Neural progenitor cell (in vitro differentiated cells): ENCODE results near the gene HOXA5. TPM values are rescaled to one million over a fixed set of nuclear protein-coding genes. Genes with fewer than 3 reads are reported as not detected.

ENCODE experiments used
- DNase-seq: peaks from one replicate; pipeline ENCODE4 v3.0.0-alpha.2; 2016; ENCODE audit warnings: low spot score
- H2AFZ ChIP-seq: fragments of 200-600 bp; sonication (generic); replicated peaks from 2 replicates; pipeline ENCODE4 v1.6.1; 2016; ENCODE audit warnings: antibody characterized with exemption
- H3F3A ChIP-seq: fragments of 200-600 bp; sonication (generic); 2 replicates; pipeline ENCODE4 v1.6.1; 2016; ENCODE audit warnings: antibody characterized with exemption, low read depth
- H3K27ac ChIP-seq: fragments of 200-600 bp; sonication (generic); 2 replicates; pipeline ENCODE4 v1.5.1; 2016; ENCODE audit warnings: mild to moderate bottlenecking
- H3K27me3 ChIP-seq: fragments of 200-600 bp; sonication (generic); 2 replicates; pipeline ENCODE4 v1.6.1; 2016; ENCODE audit warnings: mild to moderate bottlenecking, moderate library complexity
- H3K36me3 ChIP-seq: fragments of 200-600 bp; sonication (generic); 2 replicates; pipeline ENCODE4 v1.5.1; 2016
- H3K4me1 ChIP-seq: fragments of 200-600 bp; sonication (generic); 2 replicates; pipeline ENCODE4 v1.6.1; 2016; ENCODE audit warnings: mixed run types
- H3K4me2 ChIP-seq: fragments of 200-600 bp; sonication (generic); 2 replicates; pipeline ENCODE4 v1.6.1; 2016
- H3K4me3 ChIP-seq: fragments of 200-600 bp; sonication (generic); 2 replicates; pipeline ENCODE4 v1.5.1; 2016
- H3K79me2 ChIP-seq: fragments of 200-600 bp; sonication (generic); 2 replicates; pipeline ENCODE4 v1.6.1; 2016; ENCODE audit warnings: low read depth
- H3K9ac ChIP-seq: fragments of 200-600 bp; sonication (generic); 2 replicates; pipeline ENCODE4 v1.6.1; 2016
- H3K9me3 ChIP-seq: fragments of 200-600 bp; sonication (generic); 2 replicates; pipeline ENCODE4 v1.5.1; 2016; ENCODE audit warnings: low read depth
- H4K20me1 ChIP-seq: fragments of 200-600 bp; sonication (generic); 2 replicates; pipeline ENCODE4 v1.6.1; 2016; ENCODE audit warnings: low read depth
- H3K27ac Mint-ChIP-seq: 3 replicates; pipeline ENCODE4 v1.8.0; 2021; ENCODE audit warnings: mixed read lengths
- H3K27me3 Mint-ChIP-seq: 2 replicates; pipeline ENCODE4 v1.8.0; 2022; ENCODE audit warnings: low read depth, mild to moderate bottlenecking, inconsistent platforms, moderate library complexity, mixed read lengths; ENCODE audit not compliant: insufficient read depth
- H3K36me3 Mint-ChIP-seq: 3 replicates; pipeline ENCODE4 v1.8.0; 2021; ENCODE audit warnings: mixed read lengths
- H3K4me1 Mint-ChIP-seq: 3 replicates; pipeline ENCODE4 v1.8.0; 2021; ENCODE audit warnings: mixed read lengths
- H3K4me3 Mint-ChIP-seq: 3 replicates; pipeline ENCODE4 v1.8.0; 2021; ENCODE audit warnings: mild to moderate bottlenecking, moderate library complexity, mixed read lengths
- H3K9me3 Mint-ChIP-seq: 3 replicates; pipeline ENCODE4 v1.8.0; 2020; ENCODE audit warnings: mixed read lengths
- CTCF ChIP-seq: fragments of 200-600 bp; sonication (generic); IDR thresholded peaks from 2 replicates; pipeline ENCODE4 v1.5.1; 2017; ENCODE audit warnings: antibody characterized with exemption, mild to moderate bottlenecking
- EZH2 ChIP-seq: fragments of 200-600 bp; sonication (generic); IDR thresholded peaks from 2 replicates; pipeline ENCODE4 v1.6.1; 2017; ENCODE audit warnings: antibody characterized with exemption, mild to moderate bottlenecking, moderate library complexity
- EZH2phosphoT487 ChIP-seq: fragments of 200-600 bp; sonication (generic); IDR thresholded peaks from 2 replicates; pipeline ENCODE4 v1.6.1; 2017; ENCODE audit warnings: antibody characterized with exemption
- total RNA-seq: library from RNA; depleted of rRNA; stranded (reverse); fragments of >200 nt; gene quantifications from 2 replicates; pipeline ENCODE4 v1.2.3, GENCODE V29; 2015; ENCODE audit warnings: low replicate concordance

The HOXA5 gene
- total RNA-seq, 1 donor from 2014 or later, result not detected

DNA sequence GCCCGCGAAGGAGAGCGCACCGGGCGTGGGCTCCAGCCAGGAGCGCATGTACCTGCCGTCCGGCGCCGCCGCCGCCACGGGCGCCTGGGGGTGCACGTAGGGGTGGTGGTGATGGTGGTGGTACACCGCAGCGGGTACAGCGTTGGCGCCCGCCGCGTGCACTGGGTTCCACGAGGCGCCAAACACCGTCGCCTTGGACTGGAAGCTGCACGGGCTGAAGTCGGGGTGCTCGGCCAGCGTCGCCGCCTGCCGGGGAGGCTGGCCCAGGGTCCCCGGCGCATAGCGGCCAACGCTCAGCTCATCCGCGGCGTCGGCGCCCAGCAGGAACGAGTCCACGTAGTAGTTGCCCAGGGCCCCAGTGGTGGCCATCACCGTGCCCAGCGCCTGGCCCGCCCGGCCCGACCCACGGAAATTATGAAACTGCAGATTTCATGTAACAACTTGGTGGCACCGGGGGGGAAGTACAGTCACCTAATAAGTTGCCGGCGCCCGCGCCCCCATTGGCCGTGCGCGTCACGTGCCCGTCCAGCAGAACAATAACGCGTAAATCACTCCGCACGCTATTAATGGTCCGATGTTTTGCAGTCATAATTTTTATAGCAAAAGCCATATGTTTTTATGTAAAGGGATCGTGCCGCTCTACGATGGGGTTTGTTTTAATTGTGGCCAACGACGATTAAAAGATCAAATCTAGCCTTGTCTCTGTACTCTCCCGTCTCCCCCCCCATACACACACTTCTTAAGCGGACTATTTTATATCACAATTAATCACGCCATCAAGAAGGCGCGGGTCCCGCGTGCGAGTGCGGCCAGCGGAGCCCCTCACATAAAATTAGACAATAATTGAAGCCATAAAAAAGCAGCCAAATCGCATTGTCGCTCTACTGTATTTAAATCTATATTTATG is 21.9 kb upstream of the HOXA5 start, which contains the start of gene HOXA9:
TSS of gene HOXA9 (minus strand) at position 449 of the 907 bp plus-strand sequence. CDS start at position 369, 80 bp downstream.
- Histone ChIP-seq H3K9me3 (no peaks in the 10 kb centered on the region), H3F3A (no peaks in the 10 kb centered on the region), H3K27me3 (peaks cover 100% of the 10 kb centered on the region), H3K27ac (no peak within 1 kb of the TSS), H3K4me1 (no peaks in the 10 kb centered on the region), H2AFZ (peak within 1 kb of the TSS; percentile 8), H3K4me2 (peak within 1 kb of the TSS; percentile 16), H3K36me3 (no peaks in the 10 kb centered on the region), H3K4me3 (peak within 1 kb of the TSS; percentile 12), H3K79me2 (no peaks in the 10 kb centered on the region), H3K9ac (no peak within 1 kb of the TSS), H4K20me1 (peaks cover 69% of the 10 kb centered on the region)
- Mint-ChIP-seq H3K9me3 (peaks cover 3% of the 10 kb centered on the region), H3K36me3 (no peaks in the 10 kb centered on the region), H3K27me3 (peaks cover 85% of the 10 kb centered on the region), H3K4me1 (no peaks in the 10 kb centered on the region), H3K4me3 (no peak within 1 kb of the TSS), H3K27ac (no peak within 1 kb of the TSS)
- no peak for DNase-seq
- TF ChIP-seq CTCF (no peak), EZH2phosphoT487 (peak; percentile 96), EZH2 (peak; percentile 93)

DNA sequence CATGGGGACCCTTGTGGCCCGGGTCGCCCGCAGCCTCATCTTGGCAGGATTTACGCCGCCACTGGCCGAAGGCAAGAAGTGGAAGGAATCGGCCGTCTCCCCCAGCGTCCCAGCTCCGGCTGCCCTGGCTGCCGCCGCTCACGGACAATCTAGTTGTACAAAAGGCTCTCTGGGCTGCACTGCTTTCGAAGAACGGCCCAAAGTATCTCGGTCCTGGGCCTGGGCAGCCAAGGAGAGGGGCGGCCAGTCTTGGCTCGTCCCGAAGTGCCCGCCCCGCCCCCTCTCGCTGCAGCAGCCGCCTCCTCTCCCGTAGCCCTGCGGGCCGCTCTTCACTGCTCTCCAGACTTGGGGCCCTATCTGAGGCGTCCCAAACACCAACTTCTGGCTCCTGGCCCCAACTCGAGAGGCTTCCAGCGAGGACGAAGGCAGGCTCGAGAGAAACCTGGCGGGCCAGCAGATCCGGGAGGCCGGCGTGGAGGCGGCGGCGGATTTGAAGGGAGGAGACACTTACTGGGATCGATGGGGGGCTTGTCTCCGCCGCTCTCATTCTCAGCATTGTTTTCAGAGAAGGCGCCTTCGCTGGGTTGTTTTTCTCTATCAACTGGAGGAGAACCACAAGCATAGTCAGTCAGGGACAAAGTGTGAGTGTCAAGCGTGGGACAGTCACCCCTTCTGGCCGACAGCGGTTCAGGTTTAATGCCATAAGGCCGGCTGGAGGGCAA is 21.0 kb upstream of the HOXA5 start:
- Mint-ChIP-seq H3K4me1 (no peaks in the 10 kb centered on the region), H3K27me3 (peaks cover 87% of the 10 kb centered on the region), H3K36me3 (no peaks in the 10 kb centered on the region), H3K4me3 (no peak overlapping the region), H3K27ac (no peak overlapping the region), H3K9me3 (no peaks in the 10 kb centered on the region)
- TF ChIP-seq EZH2phosphoT487 (peak; percentile 94), EZH2 (peak; percentile 97), CTCF (peak; percentile 53)
- peak overlapping the region; percentile 8 for H2AFZ ChIP-seq
- H4K20me1 ChIP-seq, result peaks cover 60% of the 10 kb centered on the region
- H3K4me3 ChIP-seq, result peak overlapping the region; percentile 12
- DNase-seq, result peak; percentile 87
- no peak overlapping the region for H3K9ac ChIP-seq
- H3K9me3 ChIP-seq, result no peaks in the 10 kb centered on the region
- H3K79me2 ChIP-seq, result no peaks in the 10 kb centered on the region
- peaks cover 100% of the 10 kb centered on the region for H3K27me3 ChIP-seq
- H3F3A ChIP-seq, result no peaks in the 10 kb centered on the region
- H3K4me2 ChIP-seq, result peak overlapping the region; percentile 16
- H3K27ac ChIP-seq, result no peak overlapping the region
- no peaks in the 10 kb centered on the region for H3K4me1 ChIP-seq
- no peaks in the 10 kb centered on the region for H3K36me3 ChIP-seq

- Histone ChIP-seq H2AFZ (peak overlapping the region; percentile 8), H3K4me3 (no peak overlapping the region), H4K20me1 (peaks cover 55% of the 10 kb centered on the region), H3K9me3 (no peaks in the 10 kb centered on the region), H3K4me1 (no peaks in the 10 kb centered on the region), H3K4me2 (no peak overlapping the region), H3F3A (no peaks in the 10 kb centered on the region), H3K79me2 (no peaks in the 10 kb centered on the region), H3K9ac (no peak overlapping the region), H3K27ac (no peak overlapping the region), H3K36me3 (no peaks in the 10 kb centered on the region), H3K27me3 (peaks cover 100% of the 10 kb centered on the region)
- TF ChIP-seq CTCF (no peak), EZH2phosphoT487 (no peak), EZH2 (no peak)
- H3K4me1 Mint-ChIP-seq, result no peaks in the 10 kb centered on the region
- no peak overlapping the region for H3K4me3 Mint-ChIP-seq
- no peak for DNase-seq
- no peak overlapping the region for H3K27ac Mint-ChIP-seq
- H3K27me3 Mint-ChIP-seq, result peaks cover 90% of the 10 kb centered on the region
- H3K36me3 Mint-ChIP-seq, result no peaks in the 10 kb centered on the region
- peaks cover under 1% of the 10 kb centered on the region for H3K9me3 Mint-ChIP-seq
Observed at GRCh38 chr7:27164045-27164366, 20.5 kb upstream of the HOXA5 start.
